HepG2 (cell line): ENCODE measurements around the gene SPOP. TPM values are rescaled to one million over a fixed set of nuclear protein-coding genes. Genes with fewer than 3 reads are reported as not detected.
A peak's percentile ranks its signal among the peaks of the same experiment; 100 is the strongest.

Source experiments
- CHD4 ChIP-seq: fragments of 200-600 bp; sonication (generic); IDR thresholded peaks from 2 replicates; pipeline ENCODE4 v1.7.0; 2017; ENCODE audit warnings: mild to moderate bottlenecking, low read length, borderline replicate concordance
- FOSL2 ChIP-seq: sonication (generic); formaldehyde crosslinking; IDR thresholded peaks from 2 replicates; pipeline ENCODE4 v1.4.0; 2020; ENCODE audit warnings: missing genetic modification reagents
- GABPB1 ChIP-seq: IDR thresholded peaks from 2 replicates; pipeline ENCODE4 v1.6.1; 2016; ENCODE audit warnings: mild to moderate bottlenecking, missing genetic modification reagents, moderate library complexity, missing compliant biosample characterization
- NFE2 ChIP-seq: sonication (generic); formaldehyde crosslinking; IDR thresholded peaks from 2 replicates; pipeline ENCODE4 v1.4.0; 2020; ENCODE audit warnings: missing genetic modification reagents
- PHF8 ChIP-seq: sonication (generic); formaldehyde crosslinking; IDR thresholded peaks from 2 replicates; pipeline ENCODE4 v1.5.0; 2020; ENCODE audit warnings: missing genetic modification reagents
- RBAK ChIP-seq: sonication (generic); formaldehyde crosslinking; IDR thresholded peaks from 2 replicates; pipeline ENCODE4 v1.5.1; 2020; ENCODE audit warnings: mild to moderate bottlenecking, missing genetic modification reagents
- RELA ChIP-seq: sonication (generic); formaldehyde crosslinking; IDR thresholded peaks from 2 replicates; pipeline ENCODE4 v1.4.0; 2020; ENCODE audit warnings: missing genetic modification reagents
- RNF2 ChIP-seq: fragments of 450-650 bp; conservative IDR thresholded peaks from 2 replicates; pipeline ENCODE4 v1.6.1; 2016; ENCODE audit warnings: low read depth
- SNRNP70 ChIP-seq: fragments of 200-400 bp; formaldehyde crosslinking; IDR thresholded peaks from 2 replicates; pipeline ENCODE4 v1.6.1; 2017; ENCODE audit warnings: mild to moderate bottlenecking, low read depth, low read length, moderate library complexity
- TARDBP ChIP-seq: sonication (generic); formaldehyde crosslinking; IDR thresholded peaks from 2 replicates; pipeline ENCODE4 v1.8.0; 2022; ENCODE audit warnings: mild to moderate bottlenecking, missing genetic modification reagents
- ZBTB2 ChIP-seq: sonication (generic); formaldehyde crosslinking; IDR thresholded peaks from 2 replicates; pipeline ENCODE4 v1.8.0; 2022; ENCODE audit warnings: low read depth, missing genetic modification reagents
- ZMYM3 ChIP-seq: sonication (generic); formaldehyde crosslinking; IDR thresholded peaks from 2 replicates; pipeline ENCODE4 v1.5.1; 2020; ENCODE audit warnings: mild to moderate bottlenecking, missing genetic modification reagents
- ZNF281 ChIP-seq: sonication (generic); formaldehyde crosslinking; IDR thresholded peaks from 2 replicates; pipeline ENCODE4 v1.4.0; 2020; ENCODE audit warnings: missing genetic modification reagents, borderline replicate concordance
- ZNF44 ChIP-seq: sonication (generic); formaldehyde crosslinking; IDR thresholded peaks from 2 replicates; pipeline ENCODE4 v1.5.1; 2020; ENCODE audit warnings: mild to moderate bottlenecking, missing genetic modification reagents
- ZNF501 ChIP-seq: sonication (generic); formaldehyde crosslinking; IDR thresholded peaks from 2 replicates; pipeline ENCODE4 v1.5.1; 2020; ENCODE audit warnings: mild to moderate bottlenecking, moderate library complexity, missing genetic modification reagents
- ZNF652 ChIP-seq: IDR thresholded peaks from 2 replicates; pipeline ENCODE4 v1.6.1; 2016; ENCODE audit warnings: low read depth, borderline replicate concordance
- ZNF672 ChIP-seq: sonication (generic); formaldehyde crosslinking; IDR thresholded peaks from 2 replicates; pipeline ENCODE4 v1.8.1; 2022; ENCODE audit warnings: missing genetic modification reagents
- polyA plus RNA-seq, 8 experiments: library from polyadenylated mRNA; depleted of rRNA in 3 of 8; stranded (reverse) in 7 of 8; unstranded in 1 of 8; fragments of >200 nt; fragmentation: Illumina TruSeq in 4 of 8; extraction: Trizol in 4 of 8; gene quantifications; 2 replicates each; pipeline versions ENCODE4 v1.2.1 to v1.2.3, GENCODE V29; 2011 to 2016; ENCODE audit warnings: low read depth in 4 of 8, missing spikeins in 1 of 8, mixed read lengths in 1 of 8; ENCODE audit not compliant: insufficient read depth in 1 of 8
- total RNA-seq, 5 experiments: library from RNA; depleted of rRNA; stranded (reverse); fragments of >200 nt; fragmentation: Illumina TruSeq; extraction: Trizol; gene quantifications; 2 replicates each; pipeline ENCODE4 v1.2.3, GENCODE V29; 2016; ENCODE audit warnings: low read depth in 1 of 5
- TF ChIP-seq, protein P1 (sequence below): sonication (generic); formaldehyde crosslinking; IDR thresholded peaks from 2 replicates; pipeline ENCODE4 v1.4.0; 2020; ENCODE audit warnings: missing genetic modification reagents, mild to moderate bottlenecking, borderline replicate concordance
- TF ChIP-seq, protein P2 (sequence below): sonication (generic); formaldehyde crosslinking; IDR thresholded peaks from 2 replicates; pipeline ENCODE4 v1.4.0; 2020; ENCODE audit warnings: missing genetic modification reagents, borderline replicate concordance

Gene SPOP
- total and polyA plus RNA-seq, 2 of the 13 experiments (the other 11 are each of a cell fraction or from before 2014, with no cell fraction given), result 52.8 to 60.8 TPM

DNA sequence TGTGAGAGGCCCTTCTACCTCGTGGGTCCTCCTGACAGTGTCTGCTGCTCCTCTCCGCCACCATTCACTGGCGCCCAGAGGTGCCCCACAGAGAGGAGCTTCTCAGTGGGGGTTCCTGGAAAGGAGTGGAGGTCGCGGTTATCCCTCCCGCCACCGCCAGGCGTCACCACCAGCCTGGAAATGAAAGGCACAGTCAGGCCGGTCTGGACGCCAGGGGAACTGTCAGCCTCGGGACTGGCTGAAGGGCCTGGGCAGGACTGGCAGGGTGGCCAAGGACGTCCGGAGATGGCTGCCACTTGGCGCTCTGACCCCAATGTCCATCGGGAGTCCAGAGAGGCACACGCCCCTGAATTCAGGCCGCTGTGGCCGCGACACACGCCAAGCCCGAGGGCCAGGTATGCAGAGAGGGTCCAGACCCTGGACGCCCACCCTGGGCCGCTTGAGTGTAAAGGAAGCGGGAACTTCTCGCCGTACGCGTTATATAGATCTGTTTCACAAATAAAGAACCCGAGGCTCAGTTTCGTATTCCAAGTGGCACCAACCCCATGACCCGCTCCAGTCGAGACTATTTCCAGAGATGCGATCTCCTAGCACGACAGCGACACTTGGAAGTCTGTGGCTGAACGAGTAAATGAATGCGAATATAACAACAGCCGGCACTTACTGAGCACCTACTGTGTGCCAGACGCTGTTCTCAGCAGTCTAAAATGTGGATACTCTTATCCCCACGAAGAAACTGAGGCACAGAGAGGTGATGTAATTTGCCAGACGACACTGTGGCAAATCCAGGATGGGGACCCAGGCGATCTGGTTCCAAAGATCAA lies 109.8 kb downstream of the SPOP start (continued):
- TF ChIP-seq SNRNP70 (no peak), RBAK (CRISPR knock-in tag) (peak; percentile 34; the same call in 1 of the 2 replicates), ZNF672 (CRISPR knock-in tag) (no peak), CHD4 (peak; percentile 93), RNF2 (peak; percentile 44; the same call in 1 of the 2 replicates), ZNF44 (CRISPR knock-in tag) (peak; percentile 80), TARDBP (peak; percentile 72), GABPB1 (CRISPR knock-in tag) (peak; percentile 77), PHF8 (CRISPR knock-in tag) (peak; percentile 57; the same call in 1 of the 2 replicates), NFE2 (CRISPR knock-in tag) (no peak), RELA (peak; percentile 33; the same call in 1 of the 2 replicates), ZNF281 (CRISPR knock-in tag) (no peak), FOSL2 (peak; percentile 34; the same call in 1 of the 2 replicates), ZMYM3 (CRISPR knock-in tag) (peak; percentile 67), ZNF652 (CRISPR knock-in tag) (peak; percentile 52; the same call in 1 of the 2 replicates), ZBTB2 (CRISPR knock-in tag) (no peak), ZNF501 (CRISPR knock-in tag) (peak; percentile 79)
- TF ChIP-seq, protein P1, sequence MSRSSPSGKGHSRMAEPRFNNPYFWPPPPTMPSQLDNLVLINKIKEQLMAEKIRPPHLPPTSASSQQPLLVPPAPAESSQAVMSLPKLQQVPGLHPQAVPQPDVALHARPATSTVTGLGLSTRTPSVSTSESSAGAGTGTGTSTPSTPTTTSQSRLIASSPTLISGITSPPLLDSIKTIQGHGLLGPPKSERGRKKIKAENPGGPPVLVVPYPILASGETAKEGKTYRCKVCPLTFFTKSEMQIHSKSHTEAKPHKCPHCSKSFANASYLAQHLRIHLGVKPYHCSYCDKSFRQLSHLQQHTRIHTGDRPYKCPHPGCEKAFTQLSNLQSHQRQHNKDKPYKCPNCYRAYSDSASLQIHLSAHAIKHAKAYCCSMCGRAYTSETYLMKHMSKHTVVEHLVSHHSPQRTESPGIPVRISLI, result peak; percentile 27; the same call in 1 of the 2 replicates
- TF ChIP-seq, protein P2, sequence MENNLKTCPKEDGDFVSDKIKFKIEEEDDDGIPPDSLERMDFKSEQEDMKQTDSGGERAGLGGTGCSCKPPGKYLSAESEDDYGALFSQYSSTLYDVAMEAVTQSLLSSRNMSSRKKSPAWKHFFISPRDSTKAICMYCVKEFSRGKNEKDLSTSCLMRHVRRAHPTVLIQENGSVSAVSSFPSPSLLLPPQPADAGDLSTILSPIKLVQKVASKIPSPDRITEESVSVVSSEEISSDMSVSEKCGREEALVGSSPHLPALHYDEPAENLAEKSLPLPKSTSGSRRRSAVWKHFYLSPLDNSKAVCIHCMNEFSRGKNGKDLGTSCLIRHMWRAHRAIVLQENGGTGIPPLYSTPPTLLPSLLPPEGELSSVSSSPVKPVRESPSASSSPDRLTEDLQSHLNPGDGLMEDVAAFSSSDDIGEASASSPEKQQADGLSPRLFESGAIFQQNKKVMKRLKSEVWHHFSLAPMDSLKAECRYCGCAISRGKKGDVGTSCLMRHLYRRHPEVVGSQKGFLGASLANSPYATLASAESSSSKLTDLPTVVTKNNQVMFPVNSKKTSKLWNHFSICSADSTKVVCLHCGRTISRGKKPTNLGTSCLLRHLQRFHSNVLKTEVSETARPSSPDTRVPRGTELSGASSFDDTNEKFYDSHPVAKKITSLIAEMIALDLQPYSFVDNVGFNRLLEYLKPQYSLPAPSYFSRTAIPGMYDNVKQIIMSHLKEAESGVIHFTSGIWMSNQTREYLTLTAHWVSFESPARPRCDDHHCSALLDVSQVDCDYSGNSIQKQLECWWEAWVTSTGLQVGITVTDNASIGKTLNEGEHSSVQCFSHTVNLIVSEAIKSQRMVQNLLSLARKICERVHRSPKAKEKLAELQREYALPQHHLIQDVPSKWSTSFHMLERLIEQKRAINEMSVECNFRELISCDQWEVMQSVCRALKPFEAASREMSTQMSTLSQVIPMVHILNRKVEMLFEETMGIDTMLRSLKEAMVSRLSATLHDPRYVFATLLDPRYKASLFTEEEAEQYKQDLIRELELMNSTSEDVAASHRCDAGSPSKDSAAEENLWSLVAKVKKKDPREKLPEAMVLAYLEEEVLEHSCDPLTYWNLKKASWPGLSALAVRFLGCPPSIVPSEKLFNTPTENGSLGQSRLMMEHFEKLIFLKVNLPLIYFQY (CRISPR knock-in tag), result no peak
